Measurements from ENCODE around the gene INPP1.

Gene INPP1

GRCh38 chr2:190318514-190318913, 24.9 kb upstream of the INPP1 start:
- no peak for DNase-seq (ENCODE audit: low read depth in 1 of 2, low spot score in 1 of 2)
- Histone ChIP-seq H3K27me3 (ENCODE audit: insufficient read depth, poor library complexity, severe bottlenecking) (no peaks in the 10 kb centered on the region), H3K4me3 (replicated peaks; ENCODE audit: insufficient read depth, low read length) (peak overlapping the region; percentile 84), H3K27ac (replicated peaks) (no peak overlapping the region)
- TF ChIP-seq GABPA (IDR thresholded peaks at IDR 0.05; ENCODE audit: low read depth), result no peak
- no peak for TF ChIP-seq CTCF (IDR thresholded peaks at IDR 0.05; ENCODE audit: insufficient read depth, low read length)
- no peak for TF ChIP-seq SPI1 (IDR thresholded peaks at IDR 0.05; ENCODE audit: borderline replicate concordance, low read depth)
- no peak for TF ChIP-seq POLR2AphosphoS5 (IDR thresholded peaks at IDR 0.05; ENCODE audit: low read depth)
- TF ChIP-seq, protein P1, sequence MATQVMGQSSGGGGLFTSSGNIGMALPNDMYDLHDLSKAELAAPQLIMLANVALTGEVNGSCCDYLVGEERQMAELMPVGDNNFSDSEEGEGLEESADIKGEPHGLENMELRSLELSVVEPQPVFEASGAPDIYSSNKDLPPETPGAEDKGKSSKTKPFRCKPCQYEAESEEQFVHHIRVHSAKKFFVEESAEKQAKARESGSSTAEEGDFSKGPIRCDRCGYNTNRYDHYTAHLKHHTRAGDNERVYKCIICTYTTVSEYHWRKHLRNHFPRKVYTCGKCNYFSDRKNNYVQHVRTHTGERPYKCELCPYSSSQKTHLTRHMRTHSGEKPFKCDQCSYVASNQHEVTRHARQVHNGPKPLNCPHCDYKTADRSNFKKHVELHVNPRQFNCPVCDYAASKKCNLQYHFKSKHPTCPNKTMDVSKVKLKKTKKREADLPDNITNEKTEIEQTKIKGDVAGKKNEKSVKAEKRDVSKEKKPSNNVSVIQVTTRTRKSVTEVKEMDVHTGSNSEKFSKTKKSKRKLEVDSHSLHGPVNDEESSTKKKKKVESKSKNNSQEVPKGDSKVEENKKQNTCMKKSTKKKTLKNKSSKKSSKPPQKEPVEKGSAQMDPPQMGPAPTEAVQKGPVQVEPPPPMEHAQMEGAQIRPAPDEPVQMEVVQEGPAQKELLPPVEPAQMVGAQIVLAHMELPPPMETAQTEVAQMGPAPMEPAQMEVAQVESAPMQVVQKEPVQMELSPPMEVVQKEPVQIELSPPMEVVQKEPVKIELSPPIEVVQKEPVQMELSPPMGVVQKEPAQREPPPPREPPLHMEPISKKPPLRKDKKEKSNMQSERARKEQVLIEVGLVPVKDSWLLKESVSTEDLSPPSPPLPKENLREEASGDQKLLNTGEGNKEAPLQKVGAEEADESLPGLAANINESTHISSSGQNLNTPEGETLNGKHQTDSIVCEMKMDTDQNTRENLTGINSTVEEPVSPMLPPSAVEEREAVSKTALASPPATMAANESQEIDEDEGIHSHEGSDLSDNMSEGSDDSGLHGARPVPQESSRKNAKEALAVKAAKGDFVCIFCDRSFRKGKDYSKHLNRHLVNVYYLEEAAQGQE (IDR thresholded peaks at IDR 0.05; ENCODE audit: insufficient replicate concordance, low read depth), result no peak

DNA sequence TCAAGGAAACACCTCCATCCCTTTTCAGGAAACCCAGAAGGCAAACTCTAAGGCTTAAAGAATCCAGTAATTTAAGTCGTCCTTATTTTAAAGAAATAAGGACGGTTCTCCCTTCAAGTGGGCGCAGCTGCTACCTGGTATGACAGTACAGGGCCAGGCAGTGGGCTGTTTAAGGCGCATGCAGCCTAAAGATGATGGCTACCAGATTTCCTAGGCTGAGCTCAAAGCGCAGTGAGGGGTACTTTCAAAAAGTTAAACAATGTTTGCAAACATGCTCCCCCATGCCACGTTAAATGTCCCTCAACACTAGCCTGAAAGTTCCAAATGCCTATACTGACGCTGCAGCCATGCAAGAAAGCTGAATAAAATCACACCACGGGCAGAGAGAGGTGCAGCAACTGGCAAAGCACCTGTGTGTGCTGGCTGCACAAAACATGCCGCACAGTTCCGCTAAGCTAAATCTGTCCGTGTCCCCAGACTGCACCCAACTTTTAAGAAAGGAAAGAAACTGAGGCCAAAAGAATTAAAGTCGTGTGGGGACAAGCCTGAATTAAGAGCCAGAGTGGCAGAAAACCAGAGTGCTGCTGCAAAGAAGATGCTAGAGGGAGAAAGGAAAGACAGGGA, 24.3 kb upstream of the INPP1 start:
- peak in 1 of 2 experiments; percentile 16 for DNase-seq (ENCODE audit: low read depth in 1 of 2, low spot score in 1 of 2)
- H3K27me3 ChIP-seq (ENCODE audit: insufficient read depth, poor library complexity, severe bottlenecking), result no peaks in the 10 kb centered on the region
- peak overlapping the region; percentile 48 for H3K27ac ChIP-seq (replicated peaks)
- H3K4me3 ChIP-seq (replicated peaks; ENCODE audit: insufficient read depth, low read length), result peak overlapping the region; percentile 84
- TF ChIP-seq GABPA (IDR thresholded peaks at IDR 0.05; ENCODE audit: low read depth) (no peak), CTCF (IDR thresholded peaks at IDR 0.05; ENCODE audit: insufficient read depth, low read length) (no peak), POLR2AphosphoS5 (IDR thresholded peaks at IDR 0.05; ENCODE audit: low read depth) (no peak), SPI1 (IDR thresholded peaks at IDR 0.05; ENCODE audit: borderline replicate concordance, low read depth) (no peak)
- TF ChIP-seq, protein P1 (IDR thresholded peaks at IDR 0.05; ENCODE audit: insufficient replicate concordance, low read depth), result no peak

GRCh38 chr2:190319555-190320498, 23.6 kb upstream of the INPP1 start, which contains the start of gene HIBCH:
Gene HIBCH (minus strand): TSS chr2:190319826. CDS start chr2:190319750, 76 bp downstream.
- peak; percentile 85 to 99 for DNase-seq (ENCODE audit: low read depth in 1 of 2, low spot score in 1 of 2)
- Histone ChIP-seq H3K27me3 (ENCODE audit: insufficient read depth, poor library complexity, severe bottlenecking) (no peaks in the 10 kb centered on the region), H3K4me3 (replicated peaks; ENCODE audit: insufficient read depth, low read length) (peak within 1 kb of the TSS; percentile 84), H3K27ac (replicated peaks) (peak within 1 kb of the TSS; percentile 48)
- TF ChIP-seq POLR2AphosphoS5 (IDR thresholded peaks at IDR 0.05; ENCODE audit: low read depth) (peak; percentile 80), CTCF (IDR thresholded peaks at IDR 0.05; ENCODE audit: insufficient read depth, low read length) (peak; percentile 84), SPI1 (IDR thresholded peaks at IDR 0.05; ENCODE audit: borderline replicate concordance, low read depth) (peak; percentile 58; the same call in 1 of the 2 replicates), GABPA (IDR thresholded peaks at IDR 0.05; ENCODE audit: low read depth) (peak; percentile 76)
- TF ChIP-seq, protein P1 (IDR thresholded peaks at IDR 0.05; ENCODE audit: insufficient replicate concordance, low read depth), result no peak
